ENCODE results near the gene IVD. TPM values are rescaled to one million over a fixed set of nuclear protein-coding genes. Genes with fewer than 3 reads are reported as not detected.

The IVD gene
- polyA plus RNA-seq, 1 experiment = 63.9 TPM

DNA sequence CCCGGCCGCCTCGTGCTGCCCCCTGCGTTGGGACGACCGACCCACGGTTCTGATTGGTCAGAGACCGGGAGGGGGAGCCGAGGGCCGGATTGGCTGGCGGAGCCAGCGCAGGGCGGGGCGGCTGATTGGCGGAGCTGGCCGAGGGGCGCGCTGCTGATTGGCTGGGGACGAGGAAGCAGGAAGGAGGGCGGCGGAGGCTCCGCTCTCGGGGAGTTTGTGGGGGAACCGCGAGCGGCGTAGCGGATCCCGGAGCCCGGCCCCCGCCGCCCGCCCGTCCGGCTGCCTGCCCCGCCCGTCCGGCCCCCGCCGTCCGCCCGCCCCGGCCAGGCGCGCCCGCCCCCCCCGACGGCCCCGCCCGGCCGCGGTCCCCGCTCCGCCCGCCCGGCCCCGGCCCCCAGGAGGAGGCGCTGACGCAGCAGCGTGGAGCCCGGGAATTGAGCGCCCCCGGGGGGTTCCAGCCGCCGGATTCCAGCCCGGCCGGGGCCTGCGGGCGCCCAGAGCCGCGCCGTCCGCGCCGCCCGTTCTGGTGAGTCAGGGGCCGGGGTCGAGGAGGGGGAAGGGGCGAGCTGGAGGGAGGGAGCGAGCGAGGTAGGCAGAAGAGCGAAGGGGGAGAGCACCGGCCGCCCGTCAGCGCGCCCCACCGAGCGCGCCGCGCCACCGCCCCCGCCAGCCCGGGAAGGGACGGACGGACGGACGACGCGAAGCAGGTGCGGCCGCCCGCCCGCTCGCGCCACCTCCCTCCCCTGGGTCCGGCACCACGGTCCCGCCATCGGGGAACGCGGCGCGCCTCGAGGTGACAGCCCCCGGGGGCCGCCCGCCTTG lies 35.4 kb downstream of the IVD start, which contains the start of gene BAHD1:
Gene BAHD1 (plus strand): TSS at position 211 of the 822 bp plus-strand sequence. CDS start 17,512 bp downstream, outside the sequence.
- CTCF ChIA-PET = interaction anchor here (0.6 to 2.3 kb wide), 14 partner anchors 9 to 167 kb away, joined by 3 to 6 read pairs (median 4); partner anchors contain the start of gene CCDC32
- peak; percentile 39; the same call in 1 of the 2 replicates for TF ChIP-seq CTCF (IDR thresholded peaks at IDR 0.05; ENCODE audit: insufficient read depth, low read depth, low read length)
- POLR2A ChIA-PET = interaction anchor here (0.6 kb wide), 1 partner anchor 22 kb away, joined by 3 read pairs; no protein-coding TSS in a partner anchor
- H3K36me3 ChIP-seq (ENCODE audit: control insufficient read depth, insufficient read depth, low read length) = no peaks in the 10 kb centered on the region
- H3K4me3 ChIP-seq (ENCODE audit: low read depth, low read length) = peak within 1 kb of the TSS; percentile 79
- peak; percentile 60 for DNase-seq (ENCODE audit: low read depth)
- peaks cover 19% of the 10 kb centered on the region for H3K27me3 ChIP-seq (ENCODE audit: control insufficient read depth, insufficient read depth, low read length)

DNA sequence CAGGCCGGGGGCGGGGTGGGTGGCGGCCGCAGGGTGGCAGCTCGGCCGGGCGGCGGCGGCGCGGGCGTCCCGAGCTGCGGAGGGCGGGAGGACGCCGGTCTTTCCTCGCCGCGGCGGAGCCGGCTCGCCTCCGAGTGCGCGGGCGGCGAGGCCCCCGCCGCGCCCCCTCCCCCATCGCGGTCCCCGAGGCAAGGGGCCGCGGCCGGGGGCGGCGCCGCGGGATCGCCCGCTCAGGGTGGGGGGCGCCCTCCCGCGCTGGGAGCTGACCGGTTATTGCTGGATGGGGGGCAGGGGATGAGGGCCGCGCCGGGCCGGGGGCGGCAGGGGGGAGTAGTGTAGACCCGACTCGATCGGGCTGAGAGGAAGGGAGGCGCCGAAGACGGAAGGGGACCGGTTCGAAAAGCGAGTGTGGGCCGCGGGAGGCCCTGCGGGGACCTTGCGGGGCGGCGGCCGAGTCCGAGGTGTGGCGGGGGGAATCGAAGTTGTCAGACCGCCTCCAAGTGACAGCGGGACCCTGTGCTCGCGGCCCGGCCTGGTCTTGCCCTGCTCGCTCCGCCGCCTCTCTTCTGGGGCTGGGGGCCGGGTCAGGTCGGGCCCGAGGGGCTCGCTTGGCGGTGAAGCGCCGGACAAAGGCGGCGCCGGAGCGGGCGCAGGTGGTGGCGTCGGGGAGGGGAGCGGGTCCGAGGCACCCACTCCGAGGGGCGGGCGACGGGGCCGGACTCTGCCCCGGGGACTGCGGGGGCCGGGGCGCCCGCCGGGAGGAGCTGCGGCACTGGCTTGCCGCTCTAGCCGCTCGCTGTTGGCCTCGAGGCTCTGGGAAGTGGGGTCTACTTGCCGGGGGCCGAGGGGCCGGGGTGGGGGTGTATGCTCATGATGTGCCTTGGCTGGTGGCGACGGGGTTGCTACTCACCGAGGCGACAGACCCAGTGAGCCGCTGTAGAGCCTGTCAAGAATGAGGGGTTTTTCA lies 36.3 kb downstream of the IVD start:
- H3K4me3 ChIP-seq (ENCODE audit: low read depth, low read length) = peak overlapping the region; percentile 79

GRCh38 chr15:40443255-40443654 lies 37.7 kb downstream of the IVD start:
- no peak for TF ChIP-seq CTCF (IDR thresholded peaks at IDR 0.05; ENCODE audit: insufficient read depth, low read depth, low read length)
- peaks cover under 1% of the 10 kb centered on the region for H3K27me3 ChIP-seq (ENCODE audit: control insufficient read depth, insufficient read depth, low read length)
- POLR2A ChIA-PET = no interaction called here
- CTCF ChIA-PET = interaction anchor here (0.9 to 1.6 kb wide), 3 partner anchors 12 to 98 kb away, joined by 3 to 5 read pairs (median 4); no protein-coding TSS in a partner anchor
- H3K36me3 ChIP-seq (ENCODE audit: control insufficient read depth, insufficient read depth, low read length) = no peaks in the 10 kb centered on the region
- DNase-seq (ENCODE audit: low read depth) = no peak
- no peak overlapping the region for H3K4me3 ChIP-seq (ENCODE audit: low read depth, low read length)

More for the DNA sequence above, 36.3 kb downstream of the IVD start:
- 0 out of 2 replicates have a peak, but pooled peaks have one; percentile 8 for TF ChIP-seq CTCF (IDR thresholded peaks at IDR 0.05; ENCODE audit: insufficient read depth, low read depth, low read length)
- Histone ChIP-seq H3K27me3 (ENCODE audit: control insufficient read depth, insufficient read depth, low read length) (peaks cover 12% of the 10 kb centered on the region), H3K36me3 (ENCODE audit: control insufficient read depth, insufficient read depth, low read length) (no peaks in the 10 kb centered on the region)
- ChIA-PET CTCF (interaction anchor here (0.6 to 2.3 kb wide), 9 partner anchors 11 to 168 kb away, joined by 3 to 5 read pairs (median 3); no protein-coding TSS in a partner anchor), POLR2A (no interaction called here)
- no peak for DNase-seq (ENCODE audit: low read depth)

DNA sequence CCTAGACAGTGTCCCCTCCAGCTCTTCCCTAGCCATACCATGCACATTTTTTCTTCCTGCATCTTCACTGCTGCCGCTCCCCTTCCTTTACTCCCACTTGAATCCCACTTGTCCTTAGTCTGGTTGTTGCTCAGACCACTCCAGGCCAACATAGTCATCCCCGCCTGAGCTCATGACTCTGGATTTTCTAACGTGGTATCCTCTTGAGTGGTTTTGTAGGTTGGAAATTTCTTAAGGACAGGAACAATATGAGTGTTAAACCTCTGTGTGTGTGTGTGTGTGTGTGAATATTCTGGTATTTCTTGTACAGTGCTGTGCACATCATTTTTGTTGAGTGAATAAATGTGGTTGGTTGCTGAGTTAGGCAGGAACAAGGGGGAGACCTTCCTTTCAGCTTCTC lies 38.3 kb downstream of the IVD start:
- Histone ChIP-seq H3K4me3 (ENCODE audit: low read depth, low read length) (no peak overlapping the region), H3K27me3 (ENCODE audit: control insufficient read depth, insufficient read depth, low read length) (no peaks in the 10 kb centered on the region; the same call in none of the 2 replicates), H3K36me3 (ENCODE audit: control insufficient read depth, insufficient read depth, low read length) (no peaks in the 10 kb centered on the region)
- no peak for DNase-seq (ENCODE audit: low read depth)
- ChIA-PET CTCF (interaction anchor here (1.6 kb wide), 1 partner anchor 99 kb away, joined by 4 read pairs; no protein-coding TSS in a partner anchor), POLR2A (no interaction called here)
- no peak for TF ChIP-seq CTCF (IDR thresholded peaks at IDR 0.05; ENCODE audit: insufficient read depth, low read depth, low read length)
